HEK293 (cell line): ENCODE results near the gene TCP11.

Source experiments
- CTCF ChIP-seq: fragments of 450-650 bp; formaldehyde crosslinking; IDR thresholded peaks from 2 replicates; pipeline ENCODE4 v1.5.1; 2016; ENCODE audit warnings: missing biosample characterization, missing genetic modification characterization
- REST ChIP-seq: fragments of 450-650 bp; formaldehyde crosslinking; IDR thresholded peaks from 2 replicates; pipeline ENCODE4 v1.5.1; 2016; ENCODE audit warnings: missing biosample characterization, missing genetic modification characterization
- YY1 ChIP-seq: fragments of 450-650 bp; formaldehyde crosslinking; IDR thresholded peaks from 2 replicates; pipeline ENCODE4 v1.5.1; 2018; ENCODE audit warnings: missing biosample characterization, missing genetic modification characterization
- ZNF155 ChIP-seq: fragments of 450-650 bp; formaldehyde crosslinking; IDR thresholded peaks from 2 replicates; pipeline ENCODE4 v1.5.1; 2016; ENCODE audit warnings: missing biosample characterization, missing genetic modification characterization
- ZNF514 ChIP-seq: fragments of 450-650 bp; formaldehyde crosslinking; IDR thresholded peaks from 2 replicates; pipeline ENCODE4 v1.5.1; 2016; ENCODE audit warnings: missing biosample characterization, missing genetic modification characterization
- ZNF549 ChIP-seq: fragments of 450-650 bp; IDR thresholded peaks from 2 replicates; pipeline ENCODE4 v1.5.1; 2018; ENCODE audit warnings: missing biosample characterization, missing genetic modification characterization, mild to moderate bottlenecking, inconsistent platforms, moderate library complexity
- ZNF670 ChIP-seq: fragments of 450-650 bp; formaldehyde crosslinking; IDR thresholded peaks from 2 replicates; pipeline ENCODE4 v1.5.1; 2016; ENCODE audit warnings: missing biosample characterization, missing genetic modification characterization, low read depth
- ZNF692 ChIP-seq: fragments of 450-650 bp; formaldehyde crosslinking; IDR thresholded peaks from 2 replicates; pipeline ENCODE4 v1.5.1; 2016; ENCODE audit warnings: missing biosample characterization, missing genetic modification characterization
- ZNF76 ChIP-seq: fragments of 450-650 bp; formaldehyde crosslinking; IDR thresholded peaks from 2 replicates; pipeline ENCODE4; 2016; ENCODE audit warnings: low read depth, missing biosample characterization, missing genetic modification characterization, borderline replicate concordance
- ZNF777 ChIP-seq: fragments of 450-650 bp; formaldehyde crosslinking; IDR thresholded peaks from 2 replicates; pipeline ENCODE4 v1.5.1; 2017; ENCODE audit warnings: missing biosample characterization, missing genetic modification characterization, borderline replicate concordance

DNA sequence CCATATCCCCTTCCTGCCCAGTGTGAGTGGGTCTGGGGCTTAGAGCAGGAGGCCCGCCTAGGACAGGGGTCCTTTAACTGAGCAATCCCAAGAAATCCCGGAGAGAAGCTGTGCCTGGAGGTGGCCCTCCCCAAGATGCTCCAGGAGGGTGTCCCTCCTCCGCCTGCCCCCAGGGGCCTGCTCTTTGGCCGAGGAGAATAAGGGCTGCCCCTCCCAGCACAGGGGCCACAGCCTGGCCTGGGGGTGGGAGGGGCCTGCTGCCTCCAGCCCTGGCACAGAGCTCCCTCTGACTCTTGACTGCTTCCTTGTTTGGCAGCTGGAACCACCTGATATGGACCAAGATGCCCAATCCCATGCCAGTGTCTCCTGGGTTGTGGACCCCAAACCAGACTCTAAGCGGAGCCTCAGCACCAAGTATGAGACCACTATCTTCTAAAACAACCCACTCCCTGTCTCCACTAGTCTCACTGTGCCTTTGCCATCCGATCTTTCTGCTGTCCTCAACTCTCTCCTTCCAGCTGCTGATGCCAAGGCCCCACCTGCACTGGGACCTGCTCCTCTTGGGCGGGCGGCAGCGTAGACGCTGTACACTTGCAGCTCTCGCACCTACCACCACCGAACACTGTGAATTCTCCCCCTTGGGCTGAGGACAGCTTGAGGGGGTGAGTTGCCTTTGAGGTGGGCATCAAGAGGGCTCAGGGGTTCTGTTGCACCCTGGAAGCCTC is 54.3 kb downstream of the TCP11 start:
- TF ChIP-seq ZNF549 (tag by site-specific recombination): no peak
- no peak for TF ChIP-seq REST (tag by site-specific recombination)
- TF ChIP-seq CTCF: no peak
- TF ChIP-seq ZNF76 (tag by site-specific recombination): no peak
- no peak for TF ChIP-seq ZNF155 (tag by site-specific recombination)
- no peak for TF ChIP-seq YY1 (tag by site-specific recombination)
- no peak for TF ChIP-seq ZNF514 (tag by site-specific recombination)
- TF ChIP-seq ZNF670 (tag by site-specific recombination): no peak
- no peak for TF ChIP-seq ZNF692
- TF ChIP-seq ZNF777: no peak
